Endothelial cell of umbilical vein (primary cell): Measurements from ENCODE around the gene CMBL. TPM values are rescaled to one million over a fixed set of nuclear protein-coding genes. Genes with fewer than 3 reads are reported as not detected.

Source experiments
- BruUV-seq: library from RNA; stranded (reverse); fragments of 400-500 nt; replicated peaks from 2 replicates; lab custom pipeline; 2021; lab: Mats Ljungman, UMichigan
- CTCF ChIA-PET: fragments of 300-600, 350-600 bp; sonication (Branson Sonifier 250); formaldehyde crosslinking; loops from one replicate; lab custom pipeline; 2021; ENCODE audit warnings: antibody characterized with exemption, inconsistent platforms; lab: Charles Lee
- POLR2A ChIA-PET: fragments of 300-600, 350-600 bp; sonication (Branson Sonifier 250); formaldehyde crosslinking; loops from one replicate; lab custom pipeline; 2021; ENCODE audit warnings: antibody characterized with exemption, inconsistent platforms; lab: Charles Lee
- DNase-seq: peaks from one replicate; pipeline ENCODE4 v3.0.0-alpha.2; 2011; ENCODE audit warnings: low read depth, low spot score
- FAIRE-seq: peaks from 2 replicates; lab custom pipeline; 2011; peaks lifted over from hg19 to GRCh38; lab: Jason Lieb, UNC
- H2AFZ ChIP-seq: 2 replicates; pipeline ENCODE4 v1.6.0; 2012; ENCODE audit warnings: low read depth, low read length, control low read depth, inconsistent platforms
- H3K27ac ChIP-seq: 2 replicates; pipeline ENCODE4 v1.5.1; 2011; ENCODE audit warnings: low read depth, mild to moderate bottlenecking, control low read depth, low read length, moderate library complexity; ENCODE audit not compliant: insufficient read depth
- H3K27me3 ChIP-seq, 2 experiments: 2 replicates each; pipeline versions ENCODE4 v1.6.0 to v1.6.1; 2011; ENCODE audit warnings: low read length in 2 of 2, mixed read lengths in 1 of 2; ENCODE audit not compliant: control insufficient read depth in 2 of 2, insufficient read depth in 2 of 2
- H3K36me3 ChIP-seq, 2 experiments: 2 replicates in 1 of 2; 3 replicates in 1 of 2; pipeline ENCODE4 v1.5.1; 2011; ENCODE audit warnings: low read length in 2 of 2, mild to moderate bottlenecking in 1 of 2, moderate library complexity in 1 of 2; ENCODE audit not compliant: control insufficient read depth in 2 of 2, insufficient read depth in 2 of 2; ENCODE audit errors: extremely low read depth in 1 of 2
- H3K4me1 ChIP-seq: 3 replicates; pipeline ENCODE4 v1.5.1; 2011; ENCODE audit warnings: mild to moderate bottlenecking, low read length; ENCODE audit not compliant: control insufficient read depth, insufficient read depth; ENCODE audit errors: extremely low read depth
- H3K4me2 ChIP-seq: 2 replicates; pipeline ENCODE4 v1.6.1; 2011; ENCODE audit warnings: low read length, control low read depth, mixed read lengths; ENCODE audit not compliant: insufficient read depth
- H3K4me3 ChIP-seq, 3 experiments: fragments of 200-600 bp in 1 of 3; sonication (generic), shearing (Covaris generic) in 1 of 3; replicated peaks in 1 of 3; 2 replicates each; pipeline ENCODE4 v1.5.1; 2011 to 2016; ENCODE audit warnings: control low read depth in 3 of 3, low read length in 3 of 3, mild to moderate bottlenecking in 2 of 3, inconsistent platforms in 1 of 3, low read depth in 1 of 3, moderate library complexity in 1 of 3; ENCODE audit not compliant: insufficient read depth in 1 of 3
- H3K79me2 ChIP-seq: 2 replicates; pipeline ENCODE4 v1.6.0; 2012; ENCODE audit warnings: low read length, inconsistent platforms; ENCODE audit not compliant: control insufficient read depth, insufficient read depth
- H3K9ac ChIP-seq: replicated peaks from 2 replicates; pipeline ENCODE3; 2011; ENCODE audit warnings: low read length, control low read depth; ENCODE audit not compliant: insufficient read depth; ENCODE audit errors: extremely low read depth
- H3K9me1 ChIP-seq: replicated peaks from 3 replicates; pipeline ENCODE4 v1.6.0; 2011; ENCODE audit warnings: mild to moderate bottlenecking, low read length; ENCODE audit not compliant: control insufficient read depth, insufficient read depth; ENCODE audit errors: extremely low read depth
- H3K9me3 ChIP-seq: replicated peaks from 2 replicates; pipeline ENCODE4 v1.5.1; 2012; ENCODE audit warnings: low read length, inconsistent platforms; ENCODE audit not compliant: control insufficient read depth, insufficient read depth
- H4K20me1 ChIP-seq: replicated peaks from 2 replicates; pipeline ENCODE3; 2011; ENCODE audit warnings: mild to moderate bottlenecking, low read length; ENCODE audit not compliant: control insufficient read depth, insufficient read depth; ENCODE audit errors: extremely low read depth
- MYC ChIP-seq: IDR thresholded peaks from one replicate; pipeline ENCODE4 v1.6.1; 2011; ENCODE audit warnings: mild to moderate bottlenecking, low read depth, low read length
- dilution Hi-C: fragments of 300-500 bp; cut with MboI; formaldehyde crosslinking; loops from one replicate; pipeline ENCODE4 v1.15.0; 2019; ENCODE audit warnings: low sequenced_read_pairs; ENCODE audit not compliant: extremely low pct_ligation_motif_present
- intact Hi-C: fragments of 100-400 bp; cut with micrococcal nuclease; formaldehyde crosslinking; loops from one replicate; pipeline ENCODE4 v1.10.0; 2022
- polyA plus RNA-seq, 4 experiments: library from polyadenylated mRNA; depleted of rRNA in 3 of 4; stranded (reverse) in 3 of 4; unstranded in 1 of 4; fragments of >200 nt; gene quantifications; 2 replicates each; pipeline versions ENCODE4 v1.2.1 to v1.2.3, GENCODE V29; 2011 to 2012; ENCODE audit warnings: missing spikeins in 1 of 4
- small RNA-seq: library from RNA; depleted of rRNA; stranded (forward); fragments of <200 nt; gene quantifications from one replicate; pipeline ENCODE3, GENCODE V24; 2012; ENCODE audit warnings: low replicate concordance, low read depth; ENCODE audit not compliant: insufficient read depth, insufficient read length
- total RNA-seq: library from RNA; stranded (reverse); gene quantifications from 2 replicates; pipeline ENCODE4 v1.2.3, GENCODE V29; 2021

CMBL gene
- total and polyA plus RNA-seq, 2 donors (not counting 3 experiments of a cell fraction or from before 2014, with no cell fraction given): 15.9 to 19.8 TPM

GRCh38 chr5:10228288-10228687 is 79.4 kb downstream of the CMBL start:
- Histone ChIP-seq H2AFZ (no peak overlapping the region), H3K4me3 (no peak overlapping the region), H3K9me1 (no peaks in the 10 kb centered on the region), H3K4me2 (no peak overlapping the region), H3K79me2 (no peaks in the 10 kb centered on the region), H3K36me3 (no peaks in the 10 kb centered on the region), H3K27me3 (no peaks in the 10 kb centered on the region), H3K27ac (no peak overlapping the region), H3K9me3 (no peaks in the 10 kb centered on the region), H3K9ac (no peak overlapping the region), H4K20me1 (no peaks in the 10 kb centered on the region), H3K4me1 (peaks cover 5% of the 10 kb centered on the region)
- CTCF ChIA-PET: no interaction called here
- intact Hi-C loops: no loop called here
- no peak for TF ChIP-seq MYC
- POLR2A ChIA-PET: no interaction called here
- peak; percentile 15 for FAIRE-seq
- no peak for DNase-seq
- no TSS peak for BruUV-seq
- dilution Hi-C loops: no loop called here

Small RNA genes within 50 kb of the gene (small RNA-seq; reads per million reads assigned to genes)
- gene RF00019: not detected

Other genes with a start within 250 kb of the CMBL start
- gene ATPSCKMT, start 58.0 kb downstream of the CMBL start, total RNA-seq: 16.7 and 19.7 TPM in 2 replicates
- gene ATPSCKMT, start 58.0 kb downstream of the CMBL start, polyA plus RNA-seq: 11.4 and 25.4 TPM in 2 replicates
- 323 and 343 TPM in 2 replicates for gene CCT5, start 57.6 kb downstream of the CMBL start, total RNA-seq
- gene CCT5, start 57.6 kb downstream of the CMBL start, polyA plus RNA-seq: 232 and 386 TPM in 2 replicates
- 105 and 108 TPM in 2 replicates for gene MARCHF6, start 45.8 kb upstream of the CMBL start, total RNA-seq
- gene MARCHF6, start 45.8 kb upstream of the CMBL start, polyA plus RNA-seq: 89.1 and 112 TPM in 2 replicates
- 0.55 and 0.60 TPM in 2 replicates for gene ROPN1L, start 134.0 kb upstream of the CMBL start, total RNA-seq
- 0.13 and 0.30 TPM in 2 replicates for gene ROPN1L, start 134.0 kb upstream of the CMBL start, polyA plus RNA-seq